OCI-LY3 (cell line): ENCODE results near the gene SHROOM2.

Experiments
- H2AFZ ChIP-seq: fragments of 200-600, 300-600 bp; shearing (Covaris generic); 2 replicates; pipeline ENCODE4 v1.6.0; 2014; ENCODE audit warnings: antibody characterized with exemption, low read depth, low read length
- H3K27ac ChIP-seq: fragments of 200-600, 300-600 bp; sonication (generic); 2 replicates; pipeline ENCODE4 v1.5.1; 2014; ENCODE audit warnings: mild to moderate bottlenecking, low read length, moderate library complexity, mixed read lengths
- H3K27me3 ChIP-seq: fragments of 200-600, 300-600 bp; sonication (generic); 2 replicates; pipeline ENCODE4 v1.6.1; 2014; ENCODE audit warnings: low read depth, low read length, mixed read lengths
- H3K36me3 ChIP-seq: fragments of 200-600, 300-600 bp; sonication (generic); replicated peaks from 2 replicates; pipeline ENCODE3; 2014; ENCODE audit warnings: low read depth, low read length, mixed read lengths
- H3K4me1 ChIP-seq: fragments of 300-600, 200-600 bp; sonication (generic); 2 replicates; pipeline ENCODE4 v1.6.1; 2014; ENCODE audit warnings: low read length, mixed read lengths
- H3K4me2 ChIP-seq: fragments of 200-600, 300-600 bp; sonication (generic); 2 replicates; pipeline ENCODE4 v1.6.1; 2014; ENCODE audit warnings: low read length, mixed read lengths
- H3K4me3 ChIP-seq: fragments of 300-600, 200-600 bp; sonication (generic); 2 replicates; pipeline ENCODE4 v1.5.1; 2014; ENCODE audit warnings: antibody characterized with exemption, mild to moderate bottlenecking, low read length, moderate library complexity
- H3K79me2 ChIP-seq: fragments of 300-600, 200-600 bp; shearing (Covaris generic); 2 replicates; pipeline ENCODE4 v1.6.1; 2014; ENCODE audit warnings: mild to moderate bottlenecking, low read length, mixed read lengths
- H3K9ac ChIP-seq: fragments of 300-600, 200-600 bp; shearing (Covaris generic); 2 replicates; pipeline ENCODE4 v1.6.0; 2014; ENCODE audit warnings: mild to moderate bottlenecking, low read length, moderate library complexity
- H3K9me3 ChIP-seq: fragments of 200-600, 300-600 bp; shearing (Covaris generic); 2 replicates; pipeline ENCODE4 v1.6.1; 2014; ENCODE audit warnings: low read length, mixed read lengths; ENCODE audit not compliant: insufficient read depth
- H4K20me1 ChIP-seq: fragments of 200-600, 300-600 bp; sonication (generic); 2 replicates; pipeline ENCODE4 v1.6.1; 2016; ENCODE audit warnings: low read length, mixed read lengths; ENCODE audit not compliant: insufficient read depth
- CTCF ChIP-seq: fragments of 200-600, 300-600 bp; sonication (generic); IDR thresholded peaks from 2 replicates; pipeline ENCODE4 v1.5.1; 2014; ENCODE audit warnings: antibody characterized with exemption, low read length, low read depth
- EZH2phosphoT487 ChIP-seq: fragments of 200-600 bp; shearing (Covaris generic); IDR thresholded peaks from 2 replicates; pipeline ENCODE4 v1.6.1; 2018; ENCODE audit warnings: antibody characterized with exemption, mixed run types, low read depth

SHROOM2 gene

GRCh38 chrX:9958183-9958582, 172.0 kb downstream of the SHROOM2 start:
- peaks cover 25% of the 10 kb centered on the region for H3K4me1 ChIP-seq
- peak overlapping the region; percentile 50 for H3K4me3 ChIP-seq
- peak overlapping the region; percentile 59 for H3K4me2 ChIP-seq
- peaks cover 3% of the 10 kb centered on the region for H3K36me3 ChIP-seq
- H3K27ac ChIP-seq = no peak overlapping the region
- H2AFZ ChIP-seq = no peak overlapping the region
- no peaks in the 10 kb centered on the region for H4K20me1 ChIP-seq
- 0 out of 2 replicates have a peak, but pooled peaks cover 8% of the 10 kb centered on the region for H3K27me3 ChIP-seq
- no peak overlapping the region for H3K9ac ChIP-seq
- no peaks in the 10 kb centered on the region for H3K79me2 ChIP-seq
- TF ChIP-seq EZH2phosphoT487 (no peak), CTCF (no peak)
- 0 out of 2 replicates have a peak, but pooled peaks cover 5% of the 10 kb centered on the region for H3K9me3 ChIP-seq

DNA sequence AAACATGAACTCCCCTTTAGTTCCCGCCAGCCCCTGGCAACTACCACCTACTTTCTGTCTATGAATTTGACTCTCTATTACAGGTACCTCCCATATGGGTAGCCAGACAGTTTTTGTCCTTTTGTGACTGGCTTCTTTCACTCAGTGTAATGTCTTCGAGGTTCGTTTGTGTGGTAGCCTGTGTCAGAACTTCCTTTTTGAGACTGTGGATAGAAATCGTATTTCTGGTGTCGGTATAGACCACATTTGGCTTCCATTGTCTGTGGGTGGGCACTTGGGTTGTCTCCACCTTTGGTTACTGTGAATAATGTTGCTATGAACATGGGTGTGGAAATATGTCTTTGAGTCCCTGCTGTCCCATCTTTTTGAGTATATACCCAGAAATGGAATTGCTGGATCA, 175.5 kb downstream of the SHROOM2 start:
- Histone ChIP-seq H3K4me1 (peaks cover 10% of the 10 kb centered on the region), H3K79me2 (no peaks in the 10 kb centered on the region), H3K9me3 (no peaks in the 10 kb centered on the region), H2AFZ (no peak overlapping the region), H3K4me2 (no peak overlapping the region), H3K27me3 (0 out of 2 replicates have a peak, but pooled peaks cover 8% of the 10 kb centered on the region), H3K4me3 (no peak overlapping the region), H3K36me3 (no peaks in the 10 kb centered on the region), H3K27ac (no peak overlapping the region), H3K9ac (no peak overlapping the region), H4K20me1 (no peaks in the 10 kb centered on the region)
- no peak for TF ChIP-seq CTCF
- TF ChIP-seq EZH2phosphoT487 = no peak

- no peak within 1 kb of the TSS for H3K4me3 ChIP-seq
- no peak within 1 kb of the TSS for H3K4me2 ChIP-seq
- no peaks in the 10 kb centered on the region for H3K9me3 ChIP-seq
- no peaks in the 10 kb centered on the region for H3K36me3 ChIP-seq
- H3K4me1 ChIP-seq = no peaks in the 10 kb centered on the region
- no peaks in the 10 kb centered on the region for H3K79me2 ChIP-seq
- H2AFZ ChIP-seq = no peak within 1 kb of the TSS
- H3K27ac ChIP-seq = no peak within 1 kb of the TSS
- TF ChIP-seq CTCF (no peak), EZH2phosphoT487 (no peak)
- no peak within 1 kb of the TSS for H3K9ac ChIP-seq
- H3K27me3 ChIP-seq = no peaks in the 10 kb centered on the region
- H4K20me1 ChIP-seq = no peaks in the 10 kb centered on the region
Observed at GRCh38 chrX:9966775-9967408, 180.7 kb downstream of the SHROOM2 start, which contains the start of gene CLDN34. CLDN34 (plus strand) TSS chrX:9967358; CDS start chrX:9967358, 0 bp downstream.

- Histone ChIP-seq H3K36me3 (no peaks in the 10 kb centered on the region), H3K79me2 (no peaks in the 10 kb centered on the region), H2AFZ (no peak overlapping the region), H3K4me2 (no peak overlapping the region), H3K9ac (no peak overlapping the region), H3K4me1 (peaks cover 8% of the 10 kb centered on the region), H3K9me3 (no peaks in the 10 kb centered on the region), H3K4me3 (no peak overlapping the region), H4K20me1 (no peaks in the 10 kb centered on the region), H3K27ac (no peak overlapping the region), H3K27me3 (no peaks in the 10 kb centered on the region)
- TF ChIP-seq EZH2phosphoT487 (no peak), CTCF (no peak)
Observed at GRCh38 chrX:9977635-9978034, 191.4 kb downstream of the SHROOM2 start.
